Naive thymus-derived CD8-positive, alpha-beta T cell (primary cell): ENCODE data around the gene MAGI2. TPM values are rescaled to one million over a fixed set of nuclear protein-coding genes. Genes with fewer than 3 reads are reported as not detected.
"Not testable (repeated sequence)": the region's sequence is repeated elsewhere in the genome, so short reads cannot be mapped to it uniquely, and the experiment has no call there.

Source experiments
- ATAC-seq, 2 donors: fragments of 150-1000 bp; cut with Tn5 transposase in 1 of 2; sonication (Bioruptor Pico), chemical (Tn5 transposase) in 1 of 2; 1 replicate in 1 of 2; 2 replicates in 1 of 2; pipeline ENCODE4 v1.10.0; 2021; ENCODE audit warnings: mild to moderate bottlenecking in 2 of 2, moderate library complexity in 2 of 2
- POLR2A ChIA-PET: fragments of 350-600 bp; sonication (Branson Sonifier 250); formaldehyde crosslinking; loops from one replicate; lab custom pipeline; 2021; ENCODE audit warnings: antibody characterized with exemption; lab: Charles Lee
- DNase-seq, 10 donors: peaks; one replicate each; pipeline versions ENCODE4 v3.0.0 to v3.0.0-alpha.2; 2020 to 2022
- H3K27ac Mint-ChIP-seq, 10 donors: one replicate each; pipeline ENCODE4 v1.8.0; 2020 to 2022; ENCODE audit warnings: mild to moderate bottlenecking in 10 of 10, mixed read lengths in 10 of 10, moderate library complexity in 4 of 10, inconsistent platforms in 1 of 10
- H3K27me3 Mint-ChIP-seq, 5 donors: one replicate each; pipeline ENCODE4 v1.8.0; 2021 to 2022; ENCODE audit warnings: mixed read lengths in 5 of 5
- H3K36me3 Mint-ChIP-seq, 3 donors: one replicate each; pipeline ENCODE4 v1.8.0; 2020 to 2022; ENCODE audit warnings: mixed read lengths in 3 of 3, mild to moderate bottlenecking in 2 of 3, inconsistent platforms in 1 of 3
- H3K4me1 Mint-ChIP-seq, 4 donors: one replicate each; pipeline ENCODE4 v1.8.0; 2021 to 2022; ENCODE audit warnings: mixed read lengths in 4 of 4
- H3K4me3 Mint-ChIP-seq, 10 donors: one replicate each; pipeline ENCODE4 v1.8.0; 2020 to 2022; ENCODE audit warnings: mild to moderate bottlenecking in 10 of 10, mixed read lengths in 10 of 10, moderate library complexity in 6 of 10, inconsistent platforms in 1 of 10
- H3K9me3 Mint-ChIP-seq, 9 donors: one replicate each; pipeline ENCODE4 v1.8.0; 2020 to 2022; ENCODE audit warnings: mixed read lengths in 9 of 9, mild to moderate bottlenecking in 3 of 9, inconsistent platforms in 1 of 9, moderate library complexity in 1 of 9
- polyA plus RNA-seq, 3 donors: library from polyadenylated mRNA; unstranded; fragments of 300-500 nt; fragmentation: Illumina TruSeq; gene quantifications; one replicate each; pipeline ENCODE4 v1.2.3, GENCODE V29; 2021
- total RNA-seq, 8 experiments: library from RNA in 2 of 8; stranded (reverse) in 2 of 8; gene quantifications; one replicate each; pipeline ENCODE4 v1.2.3 and lab custom pipeline; 2021 to 2026

MAGI2 gene
- total and polyA plus RNA-seq, 5 experiments from 2014 or later = 0.02 to 0.65 (median 0.37) TPM; not detected in 1

GRCh38 chr7:78333530-78334425 is 1119.7 kb downstream of the MAGI2 start:
- POLR2A ChIA-PET = no interaction called here
- no peak for ATAC-seq

GRCh38 chr7:78329001-78329655 is 1124.3 kb downstream of the MAGI2 start:
- Mint-ChIP-seq H3K36me3 (no peaks in the 10 kb centered on the region), H3K27ac (no peak overlapping the region), H3K27me3 (peaks cover 0 to 1% (median 0%) of the 10 kb centered on the region in 5 donors), H3K4me1 (no peaks in the 10 kb centered on the region), H3K9me3 (peaks cover 0 to 3% (median 0%) of the 10 kb centered on the region in 9 donors), H3K4me3 (no peak overlapping the region)
- POLR2A ChIA-PET = no interaction called here
- ATAC-seq (no peak), DNase-seq (no peak)

More at GRCh38 chr7:78333530-78334425, 1119.7 kb downstream of the MAGI2 start:
- peaks cover 0 to 2% (median 0%) of the 10 kb centered on the region in 5 donors for H3K27me3 Mint-ChIP-seq
- no peaks in the 10 kb centered on the region for H3K36me3 Mint-ChIP-seq
- no peak overlapping the region for H3K27ac Mint-ChIP-seq
- peaks cover 0 to 4% (median 0%) of the 10 kb centered on the region in 9 donors for H3K9me3 Mint-ChIP-seq
- no peak for DNase-seq
- H3K4me1 Mint-ChIP-seq = no peaks in the 10 kb centered on the region
- H3K4me3 Mint-ChIP-seq = no peak overlapping the region

GRCh38 chr7:78327718-78328117 is 1125.7 kb downstream of the MAGI2 start:
- Mint-ChIP-seq H3K4me1 (no peaks in the 10 kb centered on the region), H3K4me3 (no peak overlapping the region), H3K27ac (no peak overlapping the region), H3K36me3 (no peaks in the 10 kb centered on the region), H3K27me3 (peaks cover 0 to 1% (median 0%) of the 10 kb centered on the region in 5 donors), H3K9me3 (peaks cover 0 to 3% (median 0%) of the 10 kb centered on the region in 9 donors)
- ATAC-seq (no peak), DNase-seq (no peak)
- POLR2A ChIA-PET = no interaction called here

GRCh38 chr7:78326876-78327275 is 1126.6 kb downstream of the MAGI2 start:
- ATAC-seq = no peak
- Mint-ChIP-seq H3K27me3 (peaks cover 0 to 1% (median 0%) of the 10 kb centered on the region in 5 donors), H3K9me3 (peaks cover 0 to 5% (median 0%) of the 10 kb centered on the region in 9 donors), H3K4me3 (no peak overlapping the region), H3K27ac (no peak overlapping the region), H3K4me1 (no peaks in the 10 kb centered on the region), H3K36me3 (no peaks in the 10 kb centered on the region)
- POLR2A ChIA-PET = no interaction called here
- no peak for DNase-seq

GRCh38 chr7:78326189-78326588 is 1127.3 kb downstream of the MAGI2 start:
- no peaks in the 10 kb centered on the region for H3K4me1 Mint-ChIP-seq
- POLR2A ChIA-PET = no interaction called here
- DNase-seq (no peak), ATAC-seq (no peak)
- peaks cover 0 to 5% (median 0%) of the 10 kb centered on the region in 9 donors for H3K9me3 Mint-ChIP-seq
- no peak overlapping the region for H3K4me3 Mint-ChIP-seq
- H3K27me3 Mint-ChIP-seq = peaks cover 0 to 1% (median 0%) of the 10 kb centered on the region in 5 donors
- H3K36me3 Mint-ChIP-seq = no peaks in the 10 kb centered on the region
- no peak overlapping the region for H3K27ac Mint-ChIP-seq

- no peak overlapping the region for H3K27ac Mint-ChIP-seq
- H3K36me3 Mint-ChIP-seq = no peaks in the 10 kb centered on the region
- H3K4me1 Mint-ChIP-seq = no peaks in the 10 kb centered on the region
- peaks cover 0 to 20% (median 3%) of the 10 kb centered on the region in 9 donors for H3K9me3 Mint-ChIP-seq
- H3K4me3 Mint-ChIP-seq = no peak overlapping the region
- DNase-seq (no peak), ATAC-seq (no peak)
- peaks cover 0 to 2% (median 0%) of the 10 kb centered on the region in 5 donors for H3K27me3 Mint-ChIP-seq
- POLR2A ChIA-PET = no interaction called here
Observed at GRCh38 chr7:78323118-78323517, 1130.3 kb downstream of the MAGI2 start.

- H3K27ac Mint-ChIP-seq, H3K36me3 Mint-ChIP-seq, ATAC-seq: not testable (repeated sequence)
Observed at GRCh38 chr7:78322231-78322630, 1131.2 kb downstream of the MAGI2 start.

GRCh38 chr7:78317371-78317770 is 1136.1 kb downstream of the MAGI2 start:
- Mint-ChIP-seq H3K27ac (no peak overlapping the region), H3K9me3 (peaks cover 0 to 29% (median 5%) of the 10 kb centered on the region in 9 donors), H3K27me3 (peaks cover 0 to 3% (median 0%) of the 10 kb centered on the region in 5 donors), H3K4me3 (no peak overlapping the region), H3K4me1 (no peaks in the 10 kb centered on the region), H3K36me3 (no peaks in the 10 kb centered on the region)
- DNase-seq (no peak), ATAC-seq (no peak)
- POLR2A ChIA-PET = no interaction called here

More at GRCh38 chr7:78322231-78322630, 1131.2 kb downstream of the MAGI2 start:
- DNase-seq, H3K27me3 Mint-ChIP-seq, H3K4me3 Mint-ChIP-seq, POLR2A ChIA-PET, H3K4me1 Mint-ChIP-seq: not testable (repeated sequence)
- H3K9me3 Mint-ChIP-seq = peaks cover 0 to 29% (median 5%) of the 10 kb centered on the region in 9 donors

GRCh38 chr7:78316110-78316509 is 1137.4 kb downstream of the MAGI2 start:
- H3K4me3 Mint-ChIP-seq = no peak overlapping the region
- DNase-seq (no peak), ATAC-seq (no peak)
- H3K36me3 Mint-ChIP-seq = no peaks in the 10 kb centered on the region
- H3K9me3 Mint-ChIP-seq = peaks cover 0 to 29% (median 2%) of the 10 kb centered on the region in 9 donors
- H3K27me3 Mint-ChIP-seq = peaks cover 0 to 5% (median 0%) of the 10 kb centered on the region in 5 donors
- no peaks in the 10 kb centered on the region for H3K4me1 Mint-ChIP-seq
- POLR2A ChIA-PET = no interaction called here
- no peak overlapping the region for H3K27ac Mint-ChIP-seq

GRCh38 chr7:78315119-78315518 is 1138.3 kb downstream of the MAGI2 start:
- DNase-seq = no peak
- POLR2A ChIA-PET = no interaction called here
- no peak for ATAC-seq
- H3K4me1 Mint-ChIP-seq = no peaks in the 10 kb centered on the region
- no peak overlapping the region for H3K4me3 Mint-ChIP-seq
- no peaks in the 10 kb centered on the region for H3K36me3 Mint-ChIP-seq
- H3K27me3 Mint-ChIP-seq = peaks cover 0 to 7% (median 0%) of the 10 kb centered on the region in 5 donors
- H3K9me3 Mint-ChIP-seq = peaks cover 0 to 29% (median 2%) of the 10 kb centered on the region in 9 donors
- no peak overlapping the region for H3K27ac Mint-ChIP-seq

GRCh38 chr7:78311181-78311580 is 1142.3 kb downstream of the MAGI2 start:
- Mint-ChIP-seq H3K9me3 (peaks cover 0 to 8% (median 0%) of the 10 kb centered on the region in 9 donors), H3K36me3 (no peaks in the 10 kb centered on the region), H3K27ac (no peak overlapping the region), H3K27me3 (peaks cover 0 to 6% (median 0%) of the 10 kb centered on the region in 5 donors), H3K4me3 (no peak overlapping the region), H3K4me1 (no peaks in the 10 kb centered on the region)
- no peak for DNase-seq
- POLR2A ChIA-PET = no interaction called here
- ATAC-seq = no peak

- Mint-ChIP-seq H3K27ac (no peak overlapping the region), H3K36me3 (no peaks in the 10 kb centered on the region), H3K4me1 (no peaks in the 10 kb centered on the region), H3K27me3 (peaks cover 0 to 6% (median 0%) of the 10 kb centered on the region in 5 donors), H3K4me3 (no peak overlapping the region), H3K9me3 (peaks cover 0 to 8% (median 0%) of the 10 kb centered on the region in 9 donors)
- ATAC-seq (no peak), DNase-seq (no peak)
- POLR2A ChIA-PET = no interaction called here
Observed at GRCh38 chr7:78307892-78308291, 1145.6 kb downstream of the MAGI2 start.

GRCh38 chr7:78306634-78307033 is 1146.8 kb downstream of the MAGI2 start:
- Mint-ChIP-seq H3K4me3 (no peak overlapping the region), H3K4me1 (no peaks in the 10 kb centered on the region), H3K36me3 (no peaks in the 10 kb centered on the region), H3K27me3 (peaks cover 0 to 6% (median 0%) of the 10 kb centered on the region in 5 donors), H3K27ac (no peak overlapping the region), H3K9me3 (peaks cover 0 to 8% (median 0%) of the 10 kb centered on the region in 9 donors)
- POLR2A ChIA-PET = no interaction called here
- ATAC-seq (no peak), DNase-seq (no peak)
